Measurements from ENCODE around the gene WWOX.

DNA sequence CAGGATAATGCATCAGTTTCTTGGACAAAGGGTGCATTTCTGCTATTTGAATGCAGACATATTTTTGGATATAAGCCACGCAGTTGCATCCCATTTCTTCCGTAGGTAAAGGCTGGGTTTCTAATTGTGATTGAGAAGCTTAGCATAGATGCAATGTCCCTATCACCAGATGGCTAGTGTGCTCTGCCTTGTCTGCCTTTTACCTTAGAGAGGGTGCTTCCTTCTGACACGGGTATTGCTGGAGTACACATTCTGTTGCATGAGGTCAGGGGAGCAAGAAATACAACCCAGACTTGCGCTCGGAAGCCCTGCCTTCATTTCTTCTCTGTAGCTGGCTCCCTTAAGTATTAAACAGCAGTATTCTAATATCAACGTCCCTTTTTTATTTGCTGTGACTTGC, 337.4 kb downstream of the WWOX start:
- TF ChIP-seq ZC3H13 (CRISPR knock-in tag; IDR thresholded peaks at IDR 0.05) (no peak), ZFY (CRISPR knock-in tag; IDR thresholded peaks at IDR 0.05) (no peak)
